Type B pancreatic cell (in vitro differentiated cells): ENCODE measurements around the gene ZC3H15. TPM values are rescaled to one million over a fixed set of nuclear protein-coding genes. Genes with fewer than 3 reads are reported as not detected.
A peak's percentile ranks its signal among the peaks of the same experiment; 100 is the strongest.

ENCODE experiments used
- DNase-seq: peaks from one replicate; pipeline ENCODE4 v3.0.0; 2021; ENCODE audit warnings: mixed read lengths; ENCODE audit not compliant: unreplicated experiment; ENCODE audit errors: extremely low spot score
- H3K27ac Mint-ChIP-seq: 2 replicates; pipeline ENCODE4 v1.8.0; 2021; ENCODE audit warnings: mild to moderate bottlenecking, mixed read lengths
- H3K27me3 Mint-ChIP-seq: 2 replicates; pipeline ENCODE4 v1.8.0; 2021; ENCODE audit warnings: mixed read lengths
- H3K36me3 Mint-ChIP-seq: 2 replicates; pipeline ENCODE4 v1.8.0; 2021; ENCODE audit warnings: mixed read lengths
- H3K4me1 Mint-ChIP-seq: one replicate; pipeline ENCODE4 v1.8.0; 2021; ENCODE audit warnings: mixed read lengths; ENCODE audit not compliant: unreplicated experiment
- H3K4me3 Mint-ChIP-seq: 2 replicates; pipeline ENCODE4 v1.8.0; 2021; ENCODE audit warnings: mild to moderate bottlenecking, mixed read lengths
- H3K9me3 Mint-ChIP-seq: 2 replicates; pipeline ENCODE4 v1.8.0; 2021; ENCODE audit warnings: mixed read lengths
- total RNA-seq: library from RNA; stranded (reverse); gene quantifications from 2 replicates; pipeline ENCODE4 v1.2.1, GENCODE V29; 2021; ENCODE audit warnings: low replicate concordance
- TF ChIP-seq, protein P1 (sequence below): fragments of 200-600 bp; sonication (generic); conservative IDR thresholded peaks from 2 replicates; pipeline ENCODE4 v1.5.0; 2021; ENCODE audit warnings: antibody characterized with exemption, mild to moderate bottlenecking

The ZC3H15 gene
- total RNA-seq, 1 donor from 2014 or later, result 67.2 TPM

DNA sequence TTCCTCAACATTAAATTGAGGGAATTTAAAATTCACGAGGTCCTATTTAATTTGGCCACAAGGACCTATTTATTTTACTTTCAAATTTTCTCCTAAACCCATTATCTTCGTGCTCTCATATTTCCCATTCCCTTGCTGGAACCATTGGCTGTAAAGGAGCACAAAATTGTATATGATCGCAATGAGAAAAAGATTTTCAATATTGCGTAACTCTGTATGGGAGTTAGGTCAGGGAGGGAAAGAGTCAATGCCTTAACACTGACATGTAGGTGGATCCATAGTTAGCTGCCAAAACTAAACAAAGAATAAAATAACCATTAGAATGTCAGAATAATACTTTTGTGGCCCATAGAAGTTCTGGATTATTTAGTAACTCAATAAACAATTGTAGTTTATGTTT, 40.6 kb upstream of the ZC3H15 start:
- no peak overlapping the region for H3K27ac Mint-ChIP-seq
- no peaks in the 10 kb centered on the region for H3K36me3 Mint-ChIP-seq
- no peak for DNase-seq
- TF ChIP-seq, protein P1, sequence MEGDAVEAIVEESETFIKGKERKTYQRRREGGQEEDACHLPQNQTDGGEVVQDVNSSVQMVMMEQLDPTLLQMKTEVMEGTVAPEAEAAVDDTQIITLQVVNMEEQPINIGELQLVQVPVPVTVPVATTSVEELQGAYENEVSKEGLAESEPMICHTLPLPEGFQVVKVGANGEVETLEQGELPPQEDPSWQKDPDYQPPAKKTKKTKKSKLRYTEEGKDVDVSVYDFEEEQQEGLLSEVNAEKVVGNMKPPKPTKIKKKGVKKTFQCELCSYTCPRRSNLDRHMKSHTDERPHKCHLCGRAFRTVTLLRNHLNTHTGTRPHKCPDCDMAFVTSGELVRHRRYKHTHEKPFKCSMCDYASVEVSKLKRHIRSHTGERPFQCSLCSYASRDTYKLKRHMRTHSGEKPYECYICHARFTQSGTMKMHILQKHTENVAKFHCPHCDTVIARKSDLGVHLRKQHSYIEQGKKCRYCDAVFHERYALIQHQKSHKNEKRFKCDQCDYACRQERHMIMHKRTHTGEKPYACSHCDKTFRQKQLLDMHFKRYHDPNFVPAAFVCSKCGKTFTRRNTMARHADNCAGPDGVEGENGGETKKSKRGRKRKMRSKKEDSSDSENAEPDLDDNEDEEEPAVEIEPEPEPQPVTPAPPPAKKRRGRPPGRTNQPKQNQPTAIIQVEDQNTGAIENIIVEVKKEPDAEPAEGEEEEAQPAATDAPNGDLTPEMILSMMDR, result no peak
- H3K4me1 Mint-ChIP-seq, result peaks cover 4% of the 10 kb centered on the region
- H3K27me3 Mint-ChIP-seq, result no peaks in the 10 kb centered on the region
- no peaks in the 10 kb centered on the region for H3K9me3 Mint-ChIP-seq
- no peak overlapping the region for H3K4me3 Mint-ChIP-seq

DNA sequence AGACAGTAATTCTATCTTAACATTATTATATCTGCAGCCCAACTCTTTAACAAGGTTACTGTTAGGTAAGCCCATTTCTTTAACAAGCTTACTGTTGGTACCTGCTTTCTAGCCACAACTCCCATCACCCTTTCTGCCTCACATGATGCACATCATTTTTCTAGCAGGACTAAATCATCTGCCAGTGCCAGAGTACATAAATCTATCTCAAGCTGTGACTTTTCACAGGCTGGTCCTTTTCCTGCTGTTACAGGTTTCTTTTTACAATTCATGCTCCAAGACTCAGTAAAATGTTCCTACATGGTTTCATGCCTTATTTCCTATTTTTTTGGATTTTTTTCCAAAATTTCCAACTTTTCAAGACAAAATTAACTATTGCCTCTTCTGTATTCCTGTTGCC, 30.4 kb upstream of the ZC3H15 start:
- H3K27ac Mint-ChIP-seq, result no peak overlapping the region
- H3K4me1 Mint-ChIP-seq, result peaks cover 3% of the 10 kb centered on the region
- no peaks in the 10 kb centered on the region for H3K9me3 Mint-ChIP-seq
- H3K4me3 Mint-ChIP-seq, result no peak overlapping the region
- no peak for DNase-seq
- no peaks in the 10 kb centered on the region for H3K36me3 Mint-ChIP-seq
- TF ChIP-seq, protein P1, result no peak
- no peaks in the 10 kb centered on the region for H3K27me3 Mint-ChIP-seq

DNA sequence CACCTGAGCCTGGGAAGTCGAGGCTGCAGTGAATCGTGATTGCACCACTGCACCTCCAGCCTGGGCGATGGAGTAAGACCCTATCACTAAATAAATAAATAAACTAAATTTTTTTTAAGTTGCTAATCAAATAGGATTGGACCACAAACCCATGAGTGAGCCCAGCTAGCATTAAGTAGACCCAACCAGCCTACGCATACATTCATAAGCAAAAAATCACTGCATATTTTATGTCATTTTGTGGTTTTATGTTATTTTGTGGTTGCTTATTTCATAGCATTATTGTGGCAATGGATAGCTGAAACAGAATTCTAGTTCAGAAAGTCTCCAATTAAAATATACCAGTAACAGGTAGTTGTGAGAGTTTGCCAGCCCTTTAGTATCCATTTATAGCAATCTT, 29.1 kb upstream of the ZC3H15 start:
- no peak overlapping the region for H3K4me3 Mint-ChIP-seq
- TF ChIP-seq, protein P1, result no peak
- DNase-seq, result no peak
- H3K9me3 Mint-ChIP-seq, result no peaks in the 10 kb centered on the region
- peaks cover 5% of the 10 kb centered on the region for H3K4me1 Mint-ChIP-seq
- H3K27me3 Mint-ChIP-seq, result no peaks in the 10 kb centered on the region
- H3K36me3 Mint-ChIP-seq, result no peaks in the 10 kb centered on the region
- H3K27ac Mint-ChIP-seq, result no peak overlapping the region

DNA sequence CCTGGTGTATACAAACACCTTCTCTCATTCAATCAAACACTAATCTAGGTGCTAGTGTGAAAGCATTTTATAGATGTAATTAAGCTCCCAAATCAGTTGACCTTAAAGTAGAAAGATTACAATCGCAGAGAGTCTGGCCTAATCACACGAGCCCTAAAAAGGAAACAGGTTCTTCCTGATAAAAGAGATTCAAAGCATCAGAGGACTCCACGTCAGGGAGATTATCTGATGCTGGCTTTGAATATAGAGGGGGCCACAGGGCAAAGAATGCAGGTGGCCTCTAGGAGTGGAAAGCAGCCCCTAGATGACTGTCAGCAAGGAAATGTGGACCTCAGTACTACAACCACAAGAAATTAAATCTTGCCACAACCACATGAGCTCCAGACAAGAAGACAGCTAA, 28.2 kb upstream of the ZC3H15 start:
- Mint-ChIP-seq H3K27me3 (no peaks in the 10 kb centered on the region), H3K36me3 (no peaks in the 10 kb centered on the region), H3K4me3 (no peak overlapping the region), H3K9me3 (no peaks in the 10 kb centered on the region), H3K27ac (no peak overlapping the region), H3K4me1 (peaks cover 5% of the 10 kb centered on the region)
- TF ChIP-seq, protein P1, result no peak
- no peak for DNase-seq

DNA sequence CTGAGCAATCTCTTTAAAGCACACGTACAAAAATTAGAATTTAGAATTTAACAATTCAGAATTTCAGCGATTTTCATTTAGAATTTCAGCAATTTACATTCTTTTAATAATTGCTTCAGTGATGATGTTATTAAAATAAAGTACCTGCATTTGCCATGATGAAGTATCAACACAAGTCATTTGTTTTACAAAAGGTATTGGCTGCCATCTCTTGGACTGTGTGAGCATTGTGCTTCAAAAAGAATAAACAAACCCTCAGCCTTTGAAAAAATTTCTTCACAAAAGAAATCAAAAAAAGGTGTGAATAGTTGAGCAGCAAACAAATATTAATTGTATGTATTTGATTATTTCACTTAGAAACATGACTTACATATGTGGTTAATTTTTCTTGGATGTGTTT, 27.1 kb upstream of the ZC3H15 start:
- H3K9me3 Mint-ChIP-seq, result no peaks in the 10 kb centered on the region
- H3K4me3 Mint-ChIP-seq, result no peak overlapping the region
- H3K27me3 Mint-ChIP-seq, result no peaks in the 10 kb centered on the region
- no peak for DNase-seq
- TF ChIP-seq, protein P1, result peak; percentile 61
- H3K4me1 Mint-ChIP-seq, result peaks cover 5% of the 10 kb centered on the region
- no peaks in the 10 kb centered on the region for H3K36me3 Mint-ChIP-seq
- no peak overlapping the region for H3K27ac Mint-ChIP-seq

DNA sequence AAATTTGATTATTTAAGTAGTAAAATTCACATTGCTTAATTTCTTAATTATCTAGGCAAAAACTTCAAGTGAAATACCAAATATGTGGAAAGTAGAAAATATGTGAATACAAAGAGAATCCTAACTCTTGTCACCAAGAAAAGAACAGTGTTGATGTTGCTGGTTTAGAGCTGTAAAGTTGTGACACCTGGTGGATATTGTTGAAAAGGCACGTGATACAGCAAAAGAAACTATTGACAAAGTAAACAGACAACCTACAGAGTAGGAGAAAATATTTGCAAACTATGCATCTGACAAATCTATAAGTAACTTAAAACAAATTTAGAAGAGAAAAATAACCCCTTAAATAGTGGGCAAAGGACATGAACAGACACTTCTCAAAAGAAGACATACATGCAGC, 25.6 kb upstream of the ZC3H15 start:
- no peaks in the 10 kb centered on the region for H3K27me3 Mint-ChIP-seq
- H3K9me3 Mint-ChIP-seq, result no peaks in the 10 kb centered on the region
- peaks cover 5% of the 10 kb centered on the region for H3K4me1 Mint-ChIP-seq
- no peak for DNase-seq
- TF ChIP-seq, protein P1, result peak; percentile 68
- no peaks in the 10 kb centered on the region for H3K36me3 Mint-ChIP-seq
- H3K27ac Mint-ChIP-seq, result no peak overlapping the region
- H3K4me3 Mint-ChIP-seq, result no peak overlapping the region
